ENCODE results near the gene RNF183.
A peak's percentile ranks its signal among the peaks of the same experiment; 100 is the strongest.
"Not testable (repeated sequence)": the region's sequence is repeated elsewhere in the genome, so short reads cannot be mapped to it uniquely, and the experiment has no call there.

RNF183 gene

GRCh38 chr9:113274474-113275156 is 28.6 kb downstream of the RNF183 start:
- DNase-seq (ENCODE audit: low spot score) = peak; percentile 67

- no peak for DNase-seq (ENCODE audit: low spot score)
These were observed 33.3 kb downstream of the RNF183 start for GRCh38 chr9:113269871-113270270.

- no peak for DNase-seq (ENCODE audit: low spot score)
These were observed 33.8 kb downstream of the RNF183 start for GRCh38 chr9:113269355-113269754.

- no peak for DNase-seq (ENCODE audit: low spot score)
These were observed 35.1 kb downstream of the RNF183 start for GRCh38 chr9:113267911-113268566.

DNA sequence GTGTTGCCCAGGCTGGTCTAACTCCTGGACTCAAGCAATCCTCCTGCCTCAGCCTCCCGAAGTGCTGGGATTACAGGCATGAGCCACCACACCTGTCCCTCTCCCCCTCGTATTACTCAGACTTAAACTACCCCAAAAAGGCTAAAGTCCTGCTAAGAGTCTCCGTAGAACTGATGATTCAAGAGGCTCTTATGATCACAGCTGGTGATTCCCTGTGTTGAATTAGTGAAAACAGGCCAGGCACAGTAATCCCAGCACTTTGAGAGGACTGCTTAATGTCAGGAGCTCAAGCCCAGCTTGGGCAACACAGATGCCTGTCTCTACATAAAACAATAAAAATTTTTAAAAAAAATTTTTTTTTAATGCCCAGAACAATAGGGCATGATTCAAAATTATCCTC is 37.0 kb downstream of the RNF183 start:
- no peak for DNase-seq (ENCODE audit: low spot score)

DNA sequence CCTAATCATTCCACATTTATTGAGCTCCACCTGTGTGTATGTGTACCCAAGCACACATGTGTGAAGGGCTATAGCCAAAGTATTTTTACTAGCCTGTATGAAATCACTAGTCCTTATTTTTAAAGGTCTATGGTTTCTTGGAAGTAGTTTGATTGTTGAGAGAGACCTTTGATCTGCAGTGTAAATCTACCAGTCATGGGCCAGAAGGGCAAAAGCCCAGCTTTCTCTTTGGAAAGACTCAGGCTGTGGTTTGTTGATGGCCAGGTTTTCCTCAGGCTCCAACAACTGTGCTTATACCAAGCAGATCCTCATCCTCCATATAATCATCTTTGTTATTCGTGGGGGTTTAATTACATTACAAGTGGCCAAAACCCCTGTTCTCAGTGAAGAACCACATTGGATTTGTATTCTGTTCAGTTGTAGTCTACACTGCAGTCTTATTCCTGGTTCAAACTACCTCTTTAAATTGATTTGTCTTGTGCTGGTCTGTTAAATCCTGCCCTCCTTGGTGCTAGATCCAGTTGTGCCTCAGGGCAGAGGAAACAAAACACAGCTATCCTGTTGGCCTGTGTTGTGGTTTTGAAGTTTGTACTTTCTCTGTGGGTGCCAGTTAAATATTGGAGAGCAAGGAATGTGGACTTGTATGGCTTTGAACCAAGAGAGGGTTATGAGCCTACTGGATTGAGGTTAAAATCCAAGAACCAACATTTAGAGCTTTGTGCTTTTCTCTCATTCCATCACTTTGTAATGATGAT is 41.1 kb downstream of the RNF183 start:
- no peak for DNase-seq (ENCODE audit: low spot score)

GRCh38 chr9:113258282-113258681 is 44.9 kb downstream of the RNF183 start:
- no peak for DNase-seq (ENCODE audit: low spot score)

GRCh38 chr9:113257863-113258262 is 45.3 kb downstream of the RNF183 start:
- DNase-seq (ENCODE audit: low spot score) = no peak

DNA sequence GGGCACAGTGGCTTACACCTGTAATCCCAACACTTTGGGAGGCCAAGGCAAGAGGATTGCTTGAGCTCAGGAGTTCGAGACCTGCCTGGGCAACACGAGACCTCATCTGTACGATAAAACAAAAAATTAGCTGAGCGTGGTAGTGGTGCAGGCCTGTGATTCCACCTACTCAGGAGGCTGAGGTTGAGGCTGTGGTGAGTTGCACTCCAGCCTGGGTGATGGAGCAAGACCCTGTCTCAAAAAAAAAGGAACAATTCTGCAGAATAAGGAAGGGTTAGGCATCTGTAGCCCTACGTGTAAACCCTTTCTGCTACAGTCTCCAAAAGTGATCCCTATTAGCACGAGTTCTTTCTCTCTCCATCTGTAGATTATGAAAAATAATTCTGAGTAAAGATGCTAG is 47.7 kb downstream of the RNF183 start:
- DNase-seq (ENCODE audit: low spot score) = no peak

DNA sequence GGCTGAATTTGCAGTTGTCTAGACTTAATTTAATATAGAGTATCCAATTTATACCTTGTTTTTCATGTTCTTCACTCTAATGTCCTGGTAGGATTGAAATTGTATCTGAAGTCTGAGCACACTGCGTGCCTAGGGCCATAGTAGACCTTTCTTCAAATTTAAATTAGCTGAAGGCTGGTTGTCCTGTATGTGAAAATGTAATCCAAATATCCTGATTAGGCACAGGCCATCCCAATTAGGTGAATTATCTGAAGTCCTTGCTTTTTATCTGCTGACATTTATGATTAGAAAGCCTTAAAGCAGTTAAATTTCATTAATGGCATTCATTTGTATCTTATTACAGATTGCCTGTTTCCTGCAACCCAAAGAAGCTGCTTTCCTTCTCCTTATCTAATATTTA is 48.2 kb downstream of the RNF183 start:
- no peak for DNase-seq (ENCODE audit: low spot score)

DNA sequence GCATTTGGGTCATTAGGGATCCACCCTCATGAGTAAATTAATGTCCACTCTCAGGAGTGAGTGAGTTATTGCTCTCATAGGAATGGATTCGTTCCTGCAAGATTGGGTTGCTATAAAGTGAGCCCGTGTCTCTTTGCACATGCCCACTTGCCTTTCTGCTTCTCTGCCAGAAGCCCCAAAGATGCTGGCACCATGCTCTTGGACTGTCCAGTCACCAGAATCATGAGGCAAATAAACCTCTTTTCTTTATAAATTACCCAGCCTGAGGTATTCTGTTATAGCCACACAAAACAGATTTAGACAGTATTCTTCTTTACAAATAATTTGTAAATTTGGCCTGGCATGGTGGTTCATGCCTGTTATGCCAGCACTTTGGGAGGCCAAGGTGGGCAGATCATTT is 52.4 kb downstream of the RNF183 start:
- no peak for DNase-seq (ENCODE audit: low spot score)

DNA sequence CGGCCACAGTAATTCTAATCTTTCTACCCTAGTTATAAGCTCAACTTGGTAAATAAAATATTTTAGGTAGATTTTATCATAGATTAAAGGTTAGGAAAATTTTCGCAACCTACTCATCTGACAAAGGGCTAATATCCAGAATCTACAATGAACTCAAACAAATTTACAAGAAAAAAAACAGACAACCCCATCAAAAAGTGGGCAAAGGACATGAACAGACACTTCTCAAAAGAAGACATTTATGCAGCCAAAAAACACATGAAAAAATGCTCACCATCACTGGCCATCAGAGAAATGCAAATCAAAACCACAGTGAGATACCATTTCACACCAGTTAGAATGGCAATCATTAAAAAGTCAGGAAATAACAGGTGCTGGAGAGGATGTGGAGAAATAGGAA is 53.5 kb downstream of the RNF183 start:
- not testable (repeated sequence) for DNase-seq (ENCODE audit: low spot score)

GRCh38 chr9:113247640-113248039 is 55.5 kb downstream of the RNF183 start:
- no peak for DNase-seq (ENCODE audit: low spot score)

Measured in LoVo (cell line).